ENCODE data around the gene JMJD8.

DNA sequence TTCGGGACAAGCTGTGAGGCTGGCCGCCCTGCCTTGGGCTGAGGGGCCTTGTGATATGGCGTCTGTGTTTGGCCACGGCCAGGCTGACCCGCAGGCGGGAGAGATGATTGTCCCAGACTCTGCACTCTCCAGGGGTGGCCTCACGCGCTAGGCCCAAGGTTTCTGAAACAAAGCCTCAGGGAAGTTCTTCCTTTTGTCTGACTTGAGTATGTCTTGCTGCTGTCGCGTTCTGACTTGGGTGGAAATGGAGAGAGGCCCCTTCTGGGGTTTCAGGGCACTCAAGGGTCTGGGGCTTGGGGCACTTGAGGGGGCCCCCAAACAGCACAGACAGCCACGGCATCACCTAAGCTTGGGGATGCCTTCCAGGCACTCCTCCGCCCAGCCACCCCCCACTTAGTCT is 26.9 kb upstream of the JMJD8 start:
- no peak for TF ChIP-seq POLR2A (IDR thresholded peaks at IDR 0.05)
- TF ChIP-seq, protein P1, sequence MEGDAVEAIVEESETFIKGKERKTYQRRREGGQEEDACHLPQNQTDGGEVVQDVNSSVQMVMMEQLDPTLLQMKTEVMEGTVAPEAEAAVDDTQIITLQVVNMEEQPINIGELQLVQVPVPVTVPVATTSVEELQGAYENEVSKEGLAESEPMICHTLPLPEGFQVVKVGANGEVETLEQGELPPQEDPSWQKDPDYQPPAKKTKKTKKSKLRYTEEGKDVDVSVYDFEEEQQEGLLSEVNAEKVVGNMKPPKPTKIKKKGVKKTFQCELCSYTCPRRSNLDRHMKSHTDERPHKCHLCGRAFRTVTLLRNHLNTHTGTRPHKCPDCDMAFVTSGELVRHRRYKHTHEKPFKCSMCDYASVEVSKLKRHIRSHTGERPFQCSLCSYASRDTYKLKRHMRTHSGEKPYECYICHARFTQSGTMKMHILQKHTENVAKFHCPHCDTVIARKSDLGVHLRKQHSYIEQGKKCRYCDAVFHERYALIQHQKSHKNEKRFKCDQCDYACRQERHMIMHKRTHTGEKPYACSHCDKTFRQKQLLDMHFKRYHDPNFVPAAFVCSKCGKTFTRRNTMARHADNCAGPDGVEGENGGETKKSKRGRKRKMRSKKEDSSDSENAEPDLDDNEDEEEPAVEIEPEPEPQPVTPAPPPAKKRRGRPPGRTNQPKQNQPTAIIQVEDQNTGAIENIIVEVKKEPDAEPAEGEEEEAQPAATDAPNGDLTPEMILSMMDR (IDR thresholded peaks at IDR 0.05 in 4 of 5, conservative IDR thresholded peaks at IDR 0.05 in 1 of 5): no peak
